K562 (cell line): Measurements from ENCODE around the gene NRG3. TPM values are rescaled to one million over a fixed set of nuclear protein-coding genes. Genes with fewer than 3 reads are reported as not detected.

ENCODE experiments used
- ATAC-seq: fragments of 200-7000 bp; cut with Tn5 transposase; 3 replicates; pipeline ENCODE4 v1.9.1; 2020; ENCODE audit warnings: moderate library complexity
- BruUV-seq: library from RNA; stranded (reverse); fragments of 400-500 nt; replicated peaks from 2 replicates; lab custom pipeline; 2021; lab: Mats Ljungman, UMichigan
- CTCF ChIA-PET: fragments of 300-600 bp; formaldehyde crosslinking; extraction: SDS; loops from one replicate; lab custom pipeline; 2021; ENCODE audit warnings: low intra/inter-chr PET ratio; lab: Yijun Ruan, JAX
- POLR2A ChIA-PET: fragments of 300-600, 350-650 bp; sonication (Branson Sonifier 250); formaldehyde crosslinking; extraction: SDS; loops from one replicate; lab custom pipeline; 2021; ENCODE audit warnings: antibody characterized with exemption, inconsistent platforms; lab: Yijun Ruan, JAX
- DNase-seq, 4 experiments: peaks; one replicate each; pipeline versions ENCODE4 v3.0.0 to v3.0.0-alpha.2; 2011 to 2018; ENCODE audit warnings: low spot score in 3 of 4, mixed read lengths in 3 of 4; ENCODE audit errors: extremely low read depth in 1 of 4
- FAIRE-seq: peaks from 2 replicates; lab custom pipeline; 2011; peaks lifted over from hg19 to GRCh38; lab: Jason Lieb, UNC
- H2AFZ ChIP-seq: 2 replicates; pipeline ENCODE4 v1.6.0; 2011; ENCODE audit warnings: low read depth, low read length, control low read depth, inconsistent platforms
- H3K27ac ChIP-seq: fragments of 200-600 bp; 3 replicates; pipeline ENCODE4 v1.8.0; 2011; ENCODE audit warnings: low read depth, mild to moderate bottlenecking, control low read depth, inconsistent platforms, low read length, moderate library complexity, mixed read lengths; ENCODE audit errors: extremely low read depth
- H3K27me3 ChIP-seq, 2 experiments: fragments of 300-600 bp in 1 of 2; 2 replicates in 1 of 2; 3 replicates in 1 of 2; pipeline versions ENCODE4 v1.6.0 to v1.8.0; 2011; ENCODE audit warnings: inconsistent platforms in 2 of 2, low read length in 2 of 2, mild to moderate bottlenecking in 1 of 2, mixed read lengths in 1 of 2, moderate library complexity in 1 of 2; ENCODE audit not compliant: control insufficient read depth in 2 of 2, insufficient read depth in 2 of 2
- H3K36me3 ChIP-seq: fragments of 300-600 bp; 3 replicates; pipeline ENCODE4 v1.8.0; 2011; ENCODE audit warnings: mild to moderate bottlenecking, low read length, inconsistent platforms; ENCODE audit not compliant: control insufficient read depth, insufficient read depth
- H3K4me1 ChIP-seq, 2 experiments: fragments of 200-600 bp in 1 of 2; replicated peaks in 1 of 2; 2 replicates in 1 of 2; 3 replicates in 1 of 2; pipeline versions ENCODE4 v1.5.1 to v1.8.0; 2011; ENCODE audit warnings: inconsistent platforms in 2 of 2, low read length in 2 of 2, mild to moderate bottlenecking in 1 of 2, mixed read lengths in 1 of 2, moderate library complexity in 1 of 2; ENCODE audit not compliant: control insufficient read depth in 2 of 2, insufficient read depth in 2 of 2
- H3K4me2 ChIP-seq: 2 replicates; pipeline ENCODE4 v1.6.1; 2011; ENCODE audit warnings: low read length, control low read depth, inconsistent platforms, mixed read lengths; ENCODE audit not compliant: insufficient read depth
- H3K4me3 ChIP-seq: fragments of 200-600 bp; sonication (generic), shearing (Covaris generic); 2 replicates; pipeline ENCODE4 v1.5.1; 2016; ENCODE audit warnings: control low read depth, inconsistent platforms
- H3K79me2 ChIP-seq: fragments of 200-600 bp; 3 replicates; pipeline ENCODE4 v1.8.0; 2011; ENCODE audit warnings: low read length, inconsistent platforms; ENCODE audit not compliant: control insufficient read depth, insufficient read depth
- H3K9ac ChIP-seq, 2 experiments: 2 replicates each; pipeline versions ENCODE4 v1.6.0 to v1.6.1; 2011; ENCODE audit warnings: low read depth in 2 of 2, low read length in 2 of 2, control low read depth in 1 of 2, inconsistent platforms in 1 of 2, mild to moderate bottlenecking in 1 of 2, mixed read lengths in 1 of 2; ENCODE audit not compliant: insufficient read depth in 1 of 2
- H3K9me1 ChIP-seq: one replicate; pipeline ENCODE4 v1.6.0; 2011; ENCODE audit warnings: inconsistent platforms, mild to moderate bottlenecking, low read length, moderate library complexity; ENCODE audit not compliant: control insufficient read depth, insufficient read depth
- H3K9me3 ChIP-seq: replicated peaks from 2 replicates; pipeline ENCODE4 v1.5.1; 2011; ENCODE audit warnings: low read depth, low read length, inconsistent platforms; ENCODE audit not compliant: control insufficient read depth, insufficient read depth
- H4K20me1 ChIP-seq: replicated peaks from 2 replicates; pipeline ENCODE4 v1.6.1; 2011; ENCODE audit warnings: low read length, inconsistent platforms, mixed read lengths; ENCODE audit not compliant: control insufficient read depth, insufficient read depth
- ATF2 ChIP-seq: sonication (generic); formaldehyde crosslinking; IDR thresholded peaks from 2 replicates; pipeline ENCODE4 v1.8.1; 2022; ENCODE audit warnings: missing genetic modification reagents
- CAMTA2 ChIP-seq: fragments of 250-450 bp; sonication (Bioruptor Pico); conservative IDR thresholded peaks from 2 replicates; pipeline ENCODE4 v1.5.1; 2022
- MEIS2 ChIP-seq: fragments of 450-650 bp; IDR thresholded peaks from 2 replicates; pipeline ENCODE4 v1.6.1; 2014; ENCODE audit warnings: mild to moderate bottlenecking; ENCODE audit not compliant: partially characterized antibody
- MYNN ChIP-seq, 2 experiments: sonication (generic); formaldehyde crosslinking in 1 of 2; IDR thresholded peaks; 2 replicates each; pipeline versions ENCODE4 v1.5.0 to v1.6.1; 2016 to 2020; ENCODE audit warnings: antibody characterized with exemption in 1 of 2, missing genetic modification reagents in 1 of 2
- SNRNP70 ChIP-seq: fragments of 200-400 bp; formaldehyde crosslinking; optimal IDR thresholded peaks from 2 replicates; pipeline ENCODE3; 2017; ENCODE audit warnings: low read depth, low read length
- ZNF311 ChIP-seq: fragments of 250-450 bp; sonication (Bioruptor Pico); IDR thresholded peaks from 2 replicates; pipeline ENCODE4 v1.4.0; 2020; ENCODE audit warnings: mild to moderate bottlenecking, moderate library complexity
- WGBS: fragments of 100-300 bp; shearing (Covaris generic); methylation state at CpG from one replicate; pipeline ENCODE4 v1.1.6; 2016; ENCODE audit warnings: low coverage, mixed read lengths; ENCODE audit not compliant: insufficient coverage; ENCODE audit errors: missing lambda C conversion rate; 5-methylcytosine and 5-hydroxymethylcytosine counted together
- in situ Hi-C: fragments of 300-500 bp; cut with MboI; formaldehyde crosslinking; loops from 4 replicates; pipeline ENCODE4 v1.15.0; 2018; ENCODE audit warnings: inconsistent platforms, mixed read lengths
- intact Hi-C: fragments of 100-400 bp; cut with micrococcal nuclease; formaldehyde crosslinking; loops from 2 replicates; pipeline ENCODE4 v1.14.2; 2022
- polyA plus RNA-seq, 8 experiments: library from polyadenylated mRNA; depleted of rRNA in 4 of 8; stranded (reverse) in 5 of 8; unstranded in 3 of 8; fragments of >200 nt; fragmentation: Nextera tagmentation in 2 of 8; fragmentation: Illumina TruSeq in 1 of 8; extraction: Ambion mirVana in 2 of 8; extraction: Trizol in 1 of 8; gene quantifications; 2 replicates each; pipeline versions ENCODE4 v1.2.1 to v1.2.3, GENCODE V29; 2011 to 2014; ENCODE audit warnings: inconsistent platforms in 1 of 8, missing spikeins in 1 of 8
- total RNA-seq, 7 experiments: library from RNA; depleted of rRNA in 6 of 7; stranded (reverse); fragments of >200 nt in 6 of 7; fragmentation: Illumina TruSeq in 2 of 7; extraction: Trizol in 2 of 7; gene quantifications; 2 replicates each; pipeline versions ENCODE4 v1.2.1 to v1.2.3, GENCODE V29; 2011 to 2021; ENCODE audit warnings: low replicate concordance in 1 of 7
- TF ChIP-seq, protein P1 (sequence below): fragments of 250-450 bp; sonication (Bioruptor Pico); IDR thresholded peaks from 2 replicates; pipeline ENCODE4 v1.4.0; 2020

NRG3 gene
- total and polyA plus RNA-seq, 9 of the 15 experiments (the other 6 are each of a cell fraction or from before 2014, with no cell fraction given): not detected

GRCh38 chr10:82313401-82313800 lies 438.4 kb downstream of the NRG3 start:
- Histone ChIP-seq H3K9me3 (peaks cover 5% of the 10 kb centered on the region; the same call in 1 of the 2 replicates), H3K4me3 (no peak overlapping the region), H2AFZ (no peak overlapping the region), H4K20me1 (no peaks in the 10 kb centered on the region), H3K36me3 (no peaks in the 10 kb centered on the region), H3K79me2 (no peaks in the 10 kb centered on the region), H3K4me1 (no peaks in the 10 kb centered on the region), H3K27me3 (no peaks in the 10 kb centered on the region), H3K9ac (no peak overlapping the region), H3K9me1 (no peaks in the 10 kb centered on the region), H3K4me2 (no peak overlapping the region), H3K27ac (no peak overlapping the region)
- 0% methylated on average over 3 of the region's 3 CpGs for WGBS
- BruUV-seq: no TSS peak
- DNase-seq: no peak
- CTCF ChIA-PET: no interaction called here
- intact Hi-C loops (no loop called here), in situ Hi-C loops (no loop called here)
- TF ChIP-seq ZNF311 (CRISPR knock-in tag): no peak
- POLR2A ChIA-PET: no interaction called here
- no peak for ATAC-seq
- FAIRE-seq: no peak

DNA sequence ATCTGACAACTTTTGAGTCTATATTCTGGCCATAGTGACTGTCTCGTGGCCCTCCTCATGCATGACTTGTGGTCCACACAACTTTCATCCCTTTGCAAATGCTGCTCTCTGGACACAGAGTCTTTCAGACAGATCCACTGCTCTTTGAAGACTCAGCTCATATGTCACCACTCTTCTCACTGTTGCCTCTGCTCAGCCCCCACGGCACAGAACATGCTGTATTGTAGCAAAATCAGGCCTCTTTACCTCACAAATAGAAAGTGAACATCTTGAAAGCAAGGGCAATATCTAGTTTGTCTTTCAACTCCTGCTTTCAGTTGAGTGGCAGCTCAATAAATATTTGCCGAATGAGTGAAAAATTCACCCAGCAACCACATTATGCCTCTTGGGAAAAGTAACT lies 443.5 kb downstream of the NRG3 start:
- WGBS: 3% methylated on average over 3 of the region's 3 CpGs
- CTCF ChIA-PET: no interaction called here
- TF ChIP-seq MYNN (IDR thresholded peaks at IDR 0.05) (no peak), MYNN (CRISPR knock-in tag; IDR thresholded peaks at IDR 0.05) (no peak), CAMTA2 (CRISPR knock-in tag) (no peak), SNRNP70 (no peak), MEIS2 (no peak), ATF2 (CRISPR knock-in tag) (no peak)
- TF ChIP-seq, protein P1, sequence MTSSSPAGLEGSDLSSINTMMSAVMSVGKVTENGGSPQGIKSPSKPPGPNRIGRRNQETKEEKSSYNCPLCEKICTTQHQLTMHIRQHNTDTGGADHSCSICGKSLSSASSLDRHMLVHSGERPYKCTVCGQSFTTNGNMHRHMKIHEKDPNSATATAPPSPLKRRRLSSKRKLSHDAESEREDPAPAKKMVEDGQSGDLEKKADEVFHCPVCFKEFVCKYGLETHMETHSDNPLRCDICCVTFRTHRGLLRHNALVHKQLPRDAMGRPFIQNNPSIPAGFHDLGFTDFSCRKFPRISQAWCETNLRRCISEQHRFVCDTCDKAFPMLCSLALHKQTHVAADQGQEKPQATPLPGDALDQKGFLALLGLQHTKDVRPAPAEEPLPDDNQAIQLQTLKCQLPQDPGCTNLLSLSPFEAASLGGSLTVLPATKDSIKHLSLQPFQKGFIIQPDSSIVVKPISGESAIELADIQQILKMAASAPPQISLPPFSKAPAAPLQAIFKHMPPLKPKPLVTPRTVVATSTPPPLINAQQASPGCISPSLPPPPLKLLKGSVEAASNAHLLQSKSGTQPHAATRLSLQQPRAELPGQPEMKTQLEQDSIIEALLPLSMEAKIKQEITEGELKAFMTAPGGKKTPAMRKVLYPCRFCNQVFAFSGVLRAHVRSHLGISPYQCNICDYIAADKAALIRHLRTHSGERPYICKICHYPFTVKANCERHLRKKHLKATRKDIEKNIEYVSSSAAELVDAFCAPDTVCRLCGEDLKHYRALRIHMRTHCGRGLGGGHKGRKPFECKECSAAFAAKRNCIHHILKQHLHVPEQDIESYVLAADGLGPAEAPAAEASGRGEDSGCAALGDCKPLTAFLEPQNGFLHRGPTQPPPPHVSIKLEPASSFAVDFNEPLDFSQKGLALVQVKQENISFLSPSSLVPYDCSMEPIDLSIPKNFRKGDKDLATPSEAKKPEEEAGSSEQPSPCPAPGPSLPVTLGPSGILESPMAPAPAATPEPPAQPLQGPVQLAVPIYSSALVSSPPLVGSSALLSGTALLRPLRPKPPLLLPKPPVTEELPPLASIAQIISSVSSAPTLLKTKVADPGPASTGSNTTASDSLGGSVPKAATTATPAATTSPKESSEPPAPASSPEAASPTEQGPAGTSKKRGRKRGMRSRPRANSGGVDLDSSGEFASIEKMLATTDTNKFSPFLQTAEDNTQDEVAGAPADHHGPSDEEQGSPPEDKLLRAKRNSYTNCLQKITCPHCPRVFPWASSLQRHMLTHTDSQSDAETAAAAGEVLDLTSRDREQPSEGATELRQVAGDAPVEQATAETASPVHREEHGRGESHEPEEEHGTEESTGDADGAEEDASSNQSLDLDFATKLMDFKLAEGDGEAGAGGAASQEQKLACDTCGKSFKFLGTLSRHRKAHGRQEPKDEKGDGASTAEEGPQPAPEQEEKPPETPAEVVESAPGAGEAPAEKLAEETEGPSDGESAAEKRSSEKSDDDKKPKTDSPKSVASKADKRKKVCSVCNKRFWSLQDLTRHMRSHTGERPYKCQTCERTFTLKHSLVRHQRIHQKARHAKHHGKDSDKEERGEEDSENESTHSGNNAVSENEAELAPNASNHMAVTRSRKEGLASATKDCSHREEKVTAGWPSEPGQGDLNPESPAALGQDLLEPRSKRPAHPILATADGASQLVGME (CRISPR knock-in tag): no peak

More for the DNA sequence above, 443.5 kb downstream of the NRG3 start:
- no peak overlapping the region for H3K4me3 ChIP-seq
- H3K4me1 ChIP-seq: no peaks in the 10 kb centered on the region
- no peaks in the 10 kb centered on the region for H4K20me1 ChIP-seq
- H3K36me3 ChIP-seq: no peaks in the 10 kb centered on the region
- BruUV-seq: no TSS peak
- H3K9ac ChIP-seq: no peak overlapping the region
- H2AFZ ChIP-seq: no peak overlapping the region
- FAIRE-seq: no peak
- no peak for DNase-seq
- H3K9me3 ChIP-seq: peaks cover 5% of the 10 kb centered on the region; the same call in 1 of the 2 replicates
- POLR2A ChIA-PET: interaction anchor here (1.1 kb wide), 1 partner anchor 14 kb away, joined by 4 read pairs; no protein-coding TSS in a partner anchor
- in situ Hi-C loops: no loop called here
- no peak overlapping the region for H3K27ac ChIP-seq
- ATAC-seq: no peak
- no peaks in the 10 kb centered on the region for H3K79me2 ChIP-seq
- H3K27me3 ChIP-seq: no peaks in the 10 kb centered on the region
- H3K4me2 ChIP-seq: no peak overlapping the region
- intact Hi-C loops: no loop called here
- no peaks in the 10 kb centered on the region for H3K9me1 ChIP-seq
